ENCODE data around the gene CD226. TPM values are rescaled to one million over a fixed set of nuclear protein-coding genes. Genes with fewer than 3 reads are reported as not detected.

CD226 gene
- total and polyA plus RNA-seq, 2 experiments from 2014 or later, result 0.05 to 2.1 TPM

GRCh38 chr18:69844656-69845055, 103.0 kb downstream of the CD226 start:
- in situ Hi-C loops (cut with MboI), result no loop called here

GRCh38 chr18:69843015-69843414, 104.7 kb downstream of the CD226 start:
- TF ChIP-seq EZH2phosphoT487 (IDR thresholded peaks at IDR 0.05; ENCODE audit: insufficient read depth, low read depth) (no peak), EZH2 (IDR thresholded peaks at IDR 0.05; ENCODE audit: insufficient read depth, poor library complexity, severe bottlenecking) (no peak)
- no peak overlapping the region for H3K27ac ChIP-seq
- H2AFZ ChIP-seq, result no peak overlapping the region
- H3K4me2 ChIP-seq (ENCODE audit: unreplicated experiment), result no peak overlapping the region
- H3K36me3 ChIP-seq (ENCODE audit: low read depth), result no peaks in the 10 kb centered on the region
- no peaks in the 10 kb centered on the region for H3F3A ChIP-seq (ENCODE audit: insufficient read depth)
- no peak overlapping the region for H3K9ac ChIP-seq
- H3K79me2 ChIP-seq (ENCODE audit: insufficient read depth), result no peaks in the 10 kb centered on the region
- H3K9me3 ChIP-seq (ENCODE audit: low read depth), result no peaks in the 10 kb centered on the region
- 77 to 80% methylated on average over 5 of the region's 5 CpGs for WGBS, 2 experiments (ENCODE audit: low coverage in 1 of 2, low lambda C conversion rate in 2 of 2, missing lambda C conversion rate in 2 of 2)
- H3K4me1 ChIP-seq (ENCODE audit: insufficient read depth), result no peaks in the 10 kb centered on the region
- no peaks in the 10 kb centered on the region for H3K9me2 ChIP-seq (ENCODE audit: insufficient read depth)
- H3K27me3 ChIP-seq (replicated peaks; ENCODE audit: insufficient read depth), result no peaks in the 10 kb centered on the region
- in situ Hi-C loops (cut with MboI), result no loop called here
- H3K4me3 ChIP-seq, result no peak overlapping the region
- DNase-seq, result no peak
- H4K20me1 ChIP-seq (ENCODE audit: insufficient read depth), result no peaks in the 10 kb centered on the region

More at GRCh38 chr18:69844656-69845055, 103.0 kb downstream of the CD226 start:
- TF ChIP-seq EZH2phosphoT487 (IDR thresholded peaks at IDR 0.05; ENCODE audit: insufficient read depth, low read depth), result no peak
- no peak for TF ChIP-seq EZH2 (IDR thresholded peaks at IDR 0.05; ENCODE audit: insufficient read depth, poor library complexity, severe bottlenecking)
- Histone ChIP-seq H3K9me3 (ENCODE audit: low read depth) (no peaks in the 10 kb centered on the region), H3K4me3 (no peak overlapping the region), H3K79me2 (ENCODE audit: insufficient read depth) (no peaks in the 10 kb centered on the region), H3K4me1 (ENCODE audit: insufficient read depth) (no peaks in the 10 kb centered on the region), H3K27ac (no peak overlapping the region), H3K36me3 (ENCODE audit: low read depth) (no peaks in the 10 kb centered on the region), H3K27me3 (replicated peaks; ENCODE audit: insufficient read depth) (no peaks in the 10 kb centered on the region), H3K4me2 (ENCODE audit: unreplicated experiment) (no peak overlapping the region), H3K9ac (no peak overlapping the region), H2AFZ (no peak overlapping the region), H3F3A (ENCODE audit: insufficient read depth) (no peaks in the 10 kb centered on the region), H3K9me2 (ENCODE audit: insufficient read depth) (no peaks in the 10 kb centered on the region), H4K20me1 (ENCODE audit: insufficient read depth) (no peaks in the 10 kb centered on the region)
- 94 to 98% methylated on average over 2 of the region's 2 CpGs for WGBS, 2 experiments (ENCODE audit: low coverage in 1 of 2, low lambda C conversion rate in 2 of 2, missing lambda C conversion rate in 2 of 2)
- DNase-seq, result no peak

GRCh38 chr18:69841117-69841516, 106.6 kb downstream of the CD226 start:
- no peak overlapping the region for H3K4me2 ChIP-seq (ENCODE audit: unreplicated experiment)

GRCh38 chr18:69840445-69840844, 107.2 kb downstream of the CD226 start:
- no peak overlapping the region for H2AFZ ChIP-seq
- no peak overlapping the region for H3K9ac ChIP-seq
- no peaks in the 10 kb centered on the region for H3F3A ChIP-seq (ENCODE audit: insufficient read depth)
- peak; percentile 6 for DNase-seq
- 86 to 87% methylated on average over 7 of the region's 7 CpGs for WGBS, 2 experiments (ENCODE audit: low coverage in 1 of 2, low lambda C conversion rate in 2 of 2, missing lambda C conversion rate in 2 of 2)
- H3K79me2 ChIP-seq (ENCODE audit: insufficient read depth), result no peaks in the 10 kb centered on the region
- H3K4me1 ChIP-seq (ENCODE audit: insufficient read depth), result no peaks in the 10 kb centered on the region
- H3K9me3 ChIP-seq (ENCODE audit: low read depth), result no peaks in the 10 kb centered on the region
- in situ Hi-C loops (cut with MboI), result no loop called here
- no peaks in the 10 kb centered on the region for H3K9me2 ChIP-seq (ENCODE audit: insufficient read depth)
- H3K27ac ChIP-seq, result no peak overlapping the region
- H4K20me1 ChIP-seq (ENCODE audit: insufficient read depth), result no peaks in the 10 kb centered on the region
- H3K27me3 ChIP-seq (replicated peaks; ENCODE audit: insufficient read depth), result no peaks in the 10 kb centered on the region
- no peak overlapping the region for H3K4me3 ChIP-seq
- no peak for TF ChIP-seq EZH2 (IDR thresholded peaks at IDR 0.05; ENCODE audit: insufficient read depth, poor library complexity, severe bottlenecking)
- no peak overlapping the region for H3K4me2 ChIP-seq (ENCODE audit: unreplicated experiment)
- no peaks in the 10 kb centered on the region for H3K36me3 ChIP-seq (ENCODE audit: low read depth)

More at GRCh38 chr18:69841117-69841516, 106.6 kb downstream of the CD226 start:
- Histone ChIP-seq H3K9me2 (ENCODE audit: insufficient read depth) (no peaks in the 10 kb centered on the region), H3K9me3 (ENCODE audit: low read depth) (no peaks in the 10 kb centered on the region), H3K36me3 (ENCODE audit: low read depth) (no peaks in the 10 kb centered on the region), H3K4me3 (no peak overlapping the region), H2AFZ (no peak overlapping the region), H3K9ac (no peak overlapping the region), H3K27me3 (replicated peaks; ENCODE audit: insufficient read depth) (no peaks in the 10 kb centered on the region), H3K27ac (no peak overlapping the region), H3K79me2 (ENCODE audit: insufficient read depth) (no peaks in the 10 kb centered on the region), H4K20me1 (ENCODE audit: insufficient read depth) (no peaks in the 10 kb centered on the region), H3F3A (ENCODE audit: insufficient read depth) (no peaks in the 10 kb centered on the region), H3K4me1 (ENCODE audit: insufficient read depth) (no peaks in the 10 kb centered on the region)
- 95% methylated on average over 9 of the region's 9 CpGs for WGBS, 2 experiments (ENCODE audit: low coverage in 1 of 2, low lambda C conversion rate in 2 of 2, missing lambda C conversion rate in 2 of 2)
- in situ Hi-C loops (cut with MboI), result no loop called here
- no peak for DNase-seq
- no peak for TF ChIP-seq EZH2phosphoT487 (IDR thresholded peaks at IDR 0.05; ENCODE audit: insufficient read depth, low read depth)
- no peak for TF ChIP-seq EZH2 (IDR thresholded peaks at IDR 0.05; ENCODE audit: insufficient read depth, poor library complexity, severe bottlenecking)

GRCh38 chr18:69840001-69840400, 107.7 kb downstream of the CD226 start:
- no peaks in the 10 kb centered on the region for H3K4me1 ChIP-seq (ENCODE audit: insufficient read depth)
- DNase-seq, result no peak
- H3K4me2 ChIP-seq (ENCODE audit: unreplicated experiment), result no peak overlapping the region
- in situ Hi-C loops (cut with MboI), result no loop called here
- H3K27me3 ChIP-seq (replicated peaks; ENCODE audit: insufficient read depth), result no peaks in the 10 kb centered on the region
- 92% methylated on average over 11 of the region's 11 CpGs for WGBS, 2 experiments (ENCODE audit: low coverage in 1 of 2, low lambda C conversion rate in 2 of 2, missing lambda C conversion rate in 2 of 2)
- H3K9me2 ChIP-seq (ENCODE audit: insufficient read depth), result no peaks in the 10 kb centered on the region
- no peaks in the 10 kb centered on the region for H4K20me1 ChIP-seq (ENCODE audit: insufficient read depth)
- H2AFZ ChIP-seq, result no peak overlapping the region
- H3K9me3 ChIP-seq (ENCODE audit: low read depth), result no peaks in the 10 kb centered on the region
- no peaks in the 10 kb centered on the region for H3K79me2 ChIP-seq (ENCODE audit: insufficient read depth)
- TF ChIP-seq EZH2 (IDR thresholded peaks at IDR 0.05; ENCODE audit: insufficient read depth, poor library complexity, severe bottlenecking) (no peak), EZH2phosphoT487 (IDR thresholded peaks at IDR 0.05; ENCODE audit: insufficient read depth, low read depth) (no peak)
- no peaks in the 10 kb centered on the region for H3F3A ChIP-seq (ENCODE audit: insufficient read depth)
- no peak overlapping the region for H3K4me3 ChIP-seq
- H3K36me3 ChIP-seq (ENCODE audit: low read depth), result no peaks in the 10 kb centered on the region
- H3K9ac ChIP-seq, result no peak overlapping the region
- H3K27ac ChIP-seq, result no peak overlapping the region

Data from GM23248 (cell line).